Measurements from ENCODE around the gene ERVK3-1. TPM values are rescaled to one million over a fixed set of nuclear protein-coding genes. Genes with fewer than 3 reads are reported as not detected.

Gene ERVK3-1
- total RNA-seq, 1 donor from 2014 or later, result 74.3 TPM

- no peak overlapping the region for H3K4me3 Mint-ChIP-seq
- peaks cover 6% of the 10 kb centered on the region for H3K36me3 Mint-ChIP-seq (ENCODE audit: low read depth)
- POLR2A ChIA-PET, result interaction anchor here (0.7 kb wide), 1 partner anchor 22 kb away, joined by 3 read pairs; no protein-coding TSS in a partner anchor
- CTCF ChIA-PET, result no interaction called here
- intact Hi-C loops (cut with micrococcal nuclease), result no loop called here
- no peak for DNase-seq
- H3K27me3 Mint-ChIP-seq, result no peaks in the 10 kb centered on the region
- H3K4me1 Mint-ChIP-seq, result peaks cover 35% of the 10 kb centered on the region
- no peaks in the 10 kb centered on the region for H3K9me3 Mint-ChIP-seq
- no peak for TF ChIP-seq CTCF (IDR thresholded peaks at IDR 0.05)
- no peak overlapping the region for H3K27ac Mint-ChIP-seq
- ATAC-seq (ENCODE audit: low read depth), result no peak
These were observed 47.0 kb downstream of the ERVK3-1 start for GRCh38 chr19:58351990-58352755.

- no peaks in the 10 kb centered on the region for H3K27me3 Mint-ChIP-seq
- peaks cover 6% of the 10 kb centered on the region for H3K36me3 Mint-ChIP-seq (ENCODE audit: low read depth)
- no peak for TF ChIP-seq CTCF (IDR thresholded peaks at IDR 0.05)
- intact Hi-C loops (cut with micrococcal nuclease), result no loop called here
- H3K4me3 Mint-ChIP-seq, result no peak within 1 kb of the TSS
- CTCF ChIA-PET, result no interaction called here
- peaks cover 31% of the 10 kb centered on the region for H3K4me1 Mint-ChIP-seq
- no peak for ATAC-seq (ENCODE audit: low read depth)
- no peak within 1 kb of the TSS for H3K27ac Mint-ChIP-seq
- POLR2A ChIA-PET, result no interaction called here
- DNase-seq, result no peak
- no peaks in the 10 kb centered on the region for H3K9me3 Mint-ChIP-seq
These were observed 47.8 kb downstream of the ERVK3-1 start, which contains the start of gene A1BG for GRCh38 chr19:58352760-58353671. TSS of gene A1BG (minus strand) at chr19:58353492. CDS start at chr19:58353437, 55 bp downstream.

GRCh38 chr19:58353717-58354477 lies 48.7 kb downstream of the ERVK3-1 start:
- Mint-ChIP-seq H3K27me3 (no peaks in the 10 kb centered on the region), H3K4me3 (no peak overlapping the region), H3K9me3 (no peaks in the 10 kb centered on the region), H3K27ac (no peak overlapping the region), H3K36me3 (ENCODE audit: low read depth) (peaks cover 6% of the 10 kb centered on the region), H3K4me1 (peaks cover 25% of the 10 kb centered on the region)
- no peak for TF ChIP-seq CTCF (IDR thresholded peaks at IDR 0.05)
- intact Hi-C loops (cut with micrococcal nuclease), result no loop called here
- DNase-seq (no peak), ATAC-seq (ENCODE audit: low read depth) (no peak)
- CTCF ChIA-PET, result no interaction called here
- POLR2A ChIA-PET, result interaction anchor here (1.0 kb wide), 1 partner anchor 104 kb away, joined by 3 read pairs; no protein-coding TSS in a partner anchor

GRCh38 chr19:58354478-58355030 lies 49.4 kb downstream of the ERVK3-1 start:
- no peak for ATAC-seq (ENCODE audit: low read depth)
- ChIA-PET CTCF (no interaction called here), POLR2A (interaction anchor here (1.0 kb wide), 1 partner anchor 105 kb away, joined by 3 read pairs; no protein-coding TSS in a partner anchor)
- TF ChIP-seq CTCF (IDR thresholded peaks at IDR 0.05), result no peak
- H3K36me3 Mint-ChIP-seq (ENCODE audit: low read depth), result peaks cover 4% of the 10 kb centered on the region
- intact Hi-C loops (cut with micrococcal nuclease), result no loop called here
- no peak for DNase-seq
- H3K4me1 Mint-ChIP-seq, result peaks cover 23% of the 10 kb centered on the region
- no peak overlapping the region for H3K27ac Mint-ChIP-seq
- no peak overlapping the region for H3K4me3 Mint-ChIP-seq
- no peaks in the 10 kb centered on the region for H3K9me3 Mint-ChIP-seq
- H3K27me3 Mint-ChIP-seq, result peaks cover 2% of the 10 kb centered on the region

All from activated B cell treated with CpG ODN at 0.5 μM for 24 hours (primary cell).